AG09319 (cell line): ENCODE data around the gene MKNK1.

Source experiments
- DNase-seq: peaks from one replicate; pipeline ENCODE4 v3.0.0-alpha.2; 2010; ENCODE audit warnings: low read depth; ENCODE audit errors: extremely low read depth
- TF ChIP-seq, protein P1 (sequence below): IDR thresholded peaks from 2 replicates; pipeline ENCODE4 v1.5.1; 2011; ENCODE audit warnings: low read depth, mild to moderate bottlenecking, inconsistent platforms, low read length, moderate library complexity

The MKNK1 gene

DNA sequence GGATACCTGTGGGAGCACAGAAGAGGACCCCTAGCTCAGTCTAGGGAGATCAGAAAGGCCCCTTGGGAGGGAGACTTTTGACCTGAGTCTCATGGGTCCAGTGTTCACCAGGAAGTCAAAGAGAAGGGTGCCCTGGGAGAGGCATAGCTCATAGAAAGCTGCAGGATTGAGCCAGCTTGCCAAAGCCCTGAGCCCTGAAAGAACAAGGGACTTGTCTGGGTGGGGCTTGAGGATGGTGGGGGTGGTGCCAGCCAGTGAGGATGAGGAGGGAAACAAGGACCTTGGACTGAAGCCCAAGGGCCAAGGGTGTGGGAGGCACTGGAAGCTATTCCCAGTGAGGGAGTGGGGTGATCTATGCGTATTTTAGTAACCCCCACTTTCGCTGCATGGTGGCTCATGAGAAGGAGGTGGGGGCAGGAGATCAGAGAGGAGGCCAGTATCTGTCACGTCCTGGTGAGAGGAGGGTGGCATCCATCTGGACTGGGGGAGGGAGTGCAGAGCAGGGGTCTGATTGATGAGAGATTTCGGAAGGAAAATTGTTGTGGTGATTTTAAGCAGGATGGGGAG, 86.1 kb downstream of the MKNK1 start:
- TF ChIP-seq, protein P1, sequence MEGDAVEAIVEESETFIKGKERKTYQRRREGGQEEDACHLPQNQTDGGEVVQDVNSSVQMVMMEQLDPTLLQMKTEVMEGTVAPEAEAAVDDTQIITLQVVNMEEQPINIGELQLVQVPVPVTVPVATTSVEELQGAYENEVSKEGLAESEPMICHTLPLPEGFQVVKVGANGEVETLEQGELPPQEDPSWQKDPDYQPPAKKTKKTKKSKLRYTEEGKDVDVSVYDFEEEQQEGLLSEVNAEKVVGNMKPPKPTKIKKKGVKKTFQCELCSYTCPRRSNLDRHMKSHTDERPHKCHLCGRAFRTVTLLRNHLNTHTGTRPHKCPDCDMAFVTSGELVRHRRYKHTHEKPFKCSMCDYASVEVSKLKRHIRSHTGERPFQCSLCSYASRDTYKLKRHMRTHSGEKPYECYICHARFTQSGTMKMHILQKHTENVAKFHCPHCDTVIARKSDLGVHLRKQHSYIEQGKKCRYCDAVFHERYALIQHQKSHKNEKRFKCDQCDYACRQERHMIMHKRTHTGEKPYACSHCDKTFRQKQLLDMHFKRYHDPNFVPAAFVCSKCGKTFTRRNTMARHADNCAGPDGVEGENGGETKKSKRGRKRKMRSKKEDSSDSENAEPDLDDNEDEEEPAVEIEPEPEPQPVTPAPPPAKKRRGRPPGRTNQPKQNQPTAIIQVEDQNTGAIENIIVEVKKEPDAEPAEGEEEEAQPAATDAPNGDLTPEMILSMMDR = no peak
- DNase-seq = no peak

DNA sequence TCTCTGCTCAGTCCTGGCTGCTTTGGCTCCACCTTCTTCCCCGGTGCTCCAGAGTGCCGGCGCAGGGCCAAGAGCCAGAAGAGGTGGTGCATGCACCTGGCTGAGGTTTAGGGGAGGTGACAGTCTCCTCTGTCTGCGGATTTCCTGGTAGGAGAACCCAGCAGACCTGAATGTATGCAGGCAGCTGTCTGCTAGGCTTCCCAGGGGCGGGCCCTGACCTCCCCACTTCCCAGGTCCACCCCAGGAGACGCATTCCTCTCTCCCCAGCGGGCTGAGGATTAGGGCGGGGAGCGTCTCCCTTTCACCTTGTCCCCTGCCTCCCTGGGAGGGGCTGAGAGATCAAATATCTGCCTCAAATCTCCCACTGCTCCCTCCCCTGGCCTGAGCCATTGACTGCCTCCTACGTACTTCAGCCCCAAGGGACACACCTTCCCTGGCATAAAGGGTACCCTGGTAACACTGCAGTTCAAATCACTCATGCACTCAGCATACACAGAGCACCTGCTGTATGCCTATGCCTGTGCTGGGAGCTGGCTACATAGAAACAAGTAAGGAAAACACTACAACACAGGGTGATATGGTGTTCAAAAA, 87.0 kb downstream of the MKNK1 start:
- TF ChIP-seq, protein P1 = no peak

DNA sequence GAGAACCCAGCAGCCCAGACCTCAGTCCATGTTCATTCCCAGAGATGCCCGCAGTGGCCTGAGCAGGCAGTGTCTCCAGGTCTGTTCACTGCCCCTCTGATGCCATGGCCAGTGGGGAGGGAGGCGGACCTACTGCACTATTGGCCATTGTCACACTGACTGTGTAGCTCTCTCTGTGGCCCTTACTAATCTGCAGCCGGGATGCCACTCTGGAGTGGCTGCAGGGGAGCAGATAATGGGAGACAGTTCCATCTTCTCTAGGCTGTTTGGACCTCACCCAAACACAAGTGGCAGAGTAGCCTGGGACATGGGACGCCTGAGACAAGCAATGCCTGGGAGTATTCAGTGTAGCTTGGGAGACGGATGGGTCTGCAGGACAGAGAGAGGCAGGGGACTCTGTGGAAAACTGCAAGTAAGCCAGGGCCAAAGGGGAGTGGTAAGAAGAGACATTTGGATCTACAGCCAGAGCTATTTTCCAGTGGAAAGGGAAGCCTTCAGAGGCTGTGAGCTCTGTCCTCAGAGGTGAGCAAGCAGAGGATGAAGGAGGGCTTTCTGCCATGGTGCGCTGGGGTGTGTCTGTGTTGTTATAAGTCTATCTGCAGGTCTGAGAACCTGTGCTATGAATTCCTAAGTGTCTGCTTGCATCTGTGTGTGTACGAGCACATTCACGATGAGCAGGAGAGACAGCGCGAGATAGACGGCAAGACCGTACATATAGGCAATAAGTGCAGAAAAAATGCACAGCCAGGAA, 87.7 kb downstream of the MKNK1 start:
- DNase-seq = no peak
- TF ChIP-seq, protein P1 = no peak

More for the DNA sequence above, 87.0 kb downstream of the MKNK1 start:
- no peak for DNase-seq

DNA sequence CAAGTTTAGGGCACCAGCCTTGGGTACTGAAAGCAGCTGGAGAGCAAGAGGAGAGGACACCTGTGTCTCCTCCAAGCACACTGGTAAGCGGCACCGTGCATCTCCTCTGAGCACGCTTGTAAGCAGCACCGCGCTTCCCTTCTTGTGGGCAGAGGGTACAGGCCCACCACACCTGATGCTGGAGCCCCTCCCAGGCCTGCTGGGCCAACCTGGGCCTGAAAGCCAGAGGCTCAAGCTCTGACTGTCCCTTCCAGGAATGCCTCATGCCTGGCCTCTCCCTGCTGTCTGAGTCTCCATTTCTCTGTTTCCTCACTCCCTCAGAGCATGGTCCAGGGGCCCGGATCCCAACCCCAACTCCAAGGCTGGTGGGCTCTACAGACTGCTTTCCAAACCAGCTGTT, 88.5 kb downstream of the MKNK1 start:
- DNase-seq = no peak
- TF ChIP-seq, protein P1 = no peak

DNA sequence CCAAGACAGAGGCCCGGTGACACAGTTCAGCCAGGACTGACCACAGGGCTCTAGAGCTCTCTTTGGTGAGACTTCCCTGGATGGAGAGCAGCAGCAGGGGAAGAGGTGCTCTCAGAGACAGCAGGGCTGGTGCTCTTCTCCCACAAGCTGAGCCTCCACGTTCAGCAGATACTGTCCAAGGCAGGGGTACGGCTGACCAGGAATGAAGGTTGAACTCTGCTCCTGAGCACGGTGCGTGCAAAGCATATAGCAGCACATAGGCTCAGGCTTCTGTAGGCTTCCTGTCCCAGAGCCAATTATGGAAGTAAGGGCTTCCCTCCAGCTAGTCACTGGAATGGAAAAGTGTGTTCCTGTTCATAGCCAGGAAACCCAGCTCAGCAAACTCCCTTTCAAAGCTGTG, 90.5 kb downstream of the MKNK1 start:
- DNase-seq = no peak
- TF ChIP-seq, protein P1 = no peak

DNA sequence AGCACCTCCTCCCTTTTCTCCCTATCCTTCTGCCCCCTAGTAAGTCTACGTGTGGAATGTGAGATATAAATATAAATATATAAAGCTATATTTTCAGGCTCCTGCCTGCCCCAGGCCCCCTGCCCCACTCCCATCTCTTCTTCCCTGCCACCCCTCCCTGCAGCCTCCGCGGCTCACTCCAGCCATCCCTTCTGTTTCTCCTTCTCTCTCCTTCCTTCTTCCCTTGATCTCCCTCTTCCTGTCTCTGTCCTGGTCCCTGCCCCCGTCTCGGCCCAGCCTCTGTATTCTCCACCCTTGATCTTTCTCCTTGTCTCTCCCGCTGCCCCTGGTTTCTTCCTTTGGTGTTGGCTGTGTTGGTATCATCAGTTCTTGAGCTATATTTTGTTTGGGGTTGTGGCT, 91.3 kb downstream of the MKNK1 start:
- no peak for DNase-seq
- TF ChIP-seq, protein P1 = no peak

DNA sequence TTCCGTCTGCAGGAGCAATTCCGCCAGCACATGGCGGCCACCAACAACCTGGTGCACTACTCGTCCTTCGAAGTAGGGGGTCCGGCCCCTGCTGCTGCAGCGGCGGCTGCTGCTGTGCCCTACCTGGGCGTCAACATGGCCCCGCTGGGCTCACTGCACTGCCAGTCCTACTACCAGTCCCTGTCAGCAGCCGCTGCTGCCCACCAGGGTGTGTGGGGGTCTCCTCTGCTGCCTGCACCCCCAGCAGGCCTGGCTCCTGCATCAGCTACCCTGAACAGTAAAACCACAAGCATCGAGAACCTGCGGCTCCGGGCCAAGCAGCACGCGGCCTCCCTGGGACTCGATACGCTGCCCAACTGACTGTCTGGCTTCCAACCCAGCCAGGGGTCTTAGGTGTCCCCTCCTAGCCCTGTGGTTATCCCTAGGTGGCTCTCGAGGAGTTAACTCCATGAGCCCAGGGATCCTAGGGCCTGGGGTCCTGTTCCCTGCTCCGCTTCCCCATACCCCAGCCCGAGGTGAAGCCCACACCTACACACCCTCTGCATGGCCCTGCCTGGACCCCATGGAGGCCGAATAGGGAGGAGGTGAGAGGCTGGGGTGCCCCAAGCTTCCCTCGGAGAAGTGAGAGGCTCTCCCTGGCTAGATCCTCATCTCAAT, 91.8 kb downstream of the MKNK1 start:
- TF ChIP-seq, protein P1 = no peak
- DNase-seq = no peak
